ENCODE results near the gene PDGFD.

PDGFD gene

DNA sequence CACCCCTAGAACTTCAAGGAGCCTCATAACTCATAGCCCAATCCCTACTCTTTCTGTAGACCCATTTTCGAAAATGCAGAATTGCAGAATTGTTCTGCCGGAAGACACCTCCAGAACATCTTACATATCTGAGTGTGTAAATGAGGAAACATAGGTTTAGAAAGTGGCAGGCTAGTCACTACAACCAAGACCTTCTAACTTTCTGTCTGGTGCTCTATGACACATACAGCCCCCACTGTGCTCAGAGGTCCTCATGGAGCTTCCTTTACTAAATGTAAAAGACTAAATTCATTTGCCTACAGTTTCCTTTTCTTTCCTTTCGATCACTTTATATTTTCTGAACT, 259.7 kb downstream of the PDGFD start:
- DNase-seq, result no peak

DNA sequence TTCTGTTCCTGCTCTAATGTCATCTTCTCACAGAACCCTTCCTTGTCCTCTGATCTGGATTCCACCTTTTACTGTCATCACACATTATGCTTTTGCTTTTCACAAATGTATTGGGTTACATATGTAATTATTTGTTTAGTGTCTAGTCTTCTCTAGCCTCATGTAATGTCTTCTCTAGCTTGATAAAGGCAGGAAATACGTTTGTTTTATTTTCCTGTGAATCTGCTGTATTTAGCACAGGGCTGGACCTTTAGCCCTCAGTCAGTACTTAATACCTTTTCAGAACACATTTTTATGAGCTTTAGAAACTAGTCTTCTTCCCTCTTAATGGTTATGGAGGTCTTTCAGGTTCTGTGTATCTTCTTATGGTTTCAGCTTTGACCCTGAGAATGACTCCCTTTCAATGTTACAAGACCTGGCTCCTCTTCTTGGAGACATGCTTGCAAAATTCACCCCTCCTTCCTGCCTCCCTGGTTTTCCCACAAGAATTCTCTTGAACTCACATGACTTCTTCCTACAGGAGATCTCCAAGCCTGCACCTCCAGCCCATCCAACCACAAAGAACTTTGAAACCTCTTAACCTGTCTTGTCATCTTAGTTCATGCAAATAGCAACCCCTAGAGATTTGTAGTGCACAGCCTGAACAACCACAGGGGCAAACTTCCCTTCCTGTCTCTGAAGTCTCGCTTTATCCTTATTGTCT, 260.2 kb downstream of the PDGFD start:
- peak; percentile 85 for DNase-seq

DNA sequence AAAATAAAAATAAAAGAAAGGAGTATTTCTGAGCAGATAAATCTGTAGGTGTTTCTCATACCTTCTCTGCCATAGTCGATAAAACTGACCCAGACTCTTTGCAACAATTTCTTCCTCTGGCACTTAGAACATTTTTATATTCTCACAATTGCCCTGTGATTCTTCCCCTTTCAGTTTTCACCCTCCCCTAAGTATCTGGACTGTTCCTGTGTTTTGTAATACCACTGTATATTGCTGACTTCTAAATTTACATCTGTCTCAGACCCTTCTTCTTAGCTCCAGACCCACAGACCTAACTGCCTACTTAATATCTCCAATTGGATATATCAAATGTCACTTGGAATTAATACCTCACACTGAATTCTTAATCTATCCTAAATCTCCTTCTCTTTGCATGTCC, 261.0 kb downstream of the PDGFD start:
- DNase-seq, result no peak

DNA sequence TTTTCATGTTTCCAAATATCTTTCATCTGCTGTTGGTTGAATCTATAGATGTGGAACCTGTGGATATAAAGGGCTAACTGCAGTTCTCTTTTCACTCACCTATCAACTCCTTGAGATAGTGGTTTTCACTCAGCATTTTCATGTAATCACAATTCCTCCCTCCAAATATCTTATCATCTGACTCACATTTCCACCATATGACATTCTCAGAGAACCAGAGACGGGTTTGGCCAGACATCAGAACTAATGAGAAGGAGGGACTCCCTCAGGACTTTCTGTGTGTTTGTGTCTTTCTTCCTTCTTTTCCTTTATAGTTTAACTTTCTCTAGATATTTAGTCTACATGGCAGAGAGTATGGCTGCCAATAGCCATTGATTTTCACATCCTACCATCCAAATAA, 262.3 kb downstream of the PDGFD start:
- no peak for DNase-seq

DNA sequence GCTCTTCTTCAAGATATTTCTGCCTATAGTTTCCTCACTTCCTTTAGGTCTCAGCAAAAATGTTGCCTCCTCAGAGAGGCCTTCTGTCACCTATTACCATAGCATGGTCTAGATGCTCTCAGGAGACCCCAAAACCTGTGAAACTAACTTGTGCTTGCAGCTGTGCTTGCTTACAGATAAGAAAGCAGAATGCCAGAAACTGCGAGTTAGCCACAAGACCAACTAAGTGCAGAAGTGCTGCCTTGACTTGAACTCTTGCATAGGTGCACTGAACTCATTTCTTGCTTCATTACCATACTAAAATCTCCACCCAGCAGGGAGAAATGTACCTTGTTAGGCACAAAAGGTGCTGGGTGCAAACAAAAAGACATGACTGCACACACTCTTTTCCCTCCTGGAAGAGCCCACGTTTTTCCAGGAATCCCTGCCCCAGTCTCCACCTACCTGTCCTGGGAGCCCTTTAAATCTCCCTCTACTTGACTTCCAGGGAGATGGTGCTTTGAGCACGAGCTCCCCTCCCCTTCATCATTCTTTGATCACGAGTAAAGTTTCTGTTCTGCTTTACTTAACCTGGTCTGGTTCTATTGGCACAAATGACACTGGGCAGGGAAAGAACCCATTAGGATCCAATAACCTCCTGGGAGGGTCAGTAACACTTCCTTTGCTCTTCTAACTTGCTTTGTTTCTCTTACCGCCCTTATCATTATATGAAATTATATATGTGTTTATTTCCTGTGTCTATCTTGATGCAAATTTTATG, 265.2 kb downstream of the PDGFD start:
- no peak for DNase-seq

- no peak for DNase-seq
Observed at GRCh38 chr11:103898065-103898464, 265.9 kb downstream of the PDGFD start.

- DNase-seq, result peak; percentile 14
Observed at GRCh38 chr11:103897160-103897936, 266.6 kb downstream of the PDGFD start.

DNA sequence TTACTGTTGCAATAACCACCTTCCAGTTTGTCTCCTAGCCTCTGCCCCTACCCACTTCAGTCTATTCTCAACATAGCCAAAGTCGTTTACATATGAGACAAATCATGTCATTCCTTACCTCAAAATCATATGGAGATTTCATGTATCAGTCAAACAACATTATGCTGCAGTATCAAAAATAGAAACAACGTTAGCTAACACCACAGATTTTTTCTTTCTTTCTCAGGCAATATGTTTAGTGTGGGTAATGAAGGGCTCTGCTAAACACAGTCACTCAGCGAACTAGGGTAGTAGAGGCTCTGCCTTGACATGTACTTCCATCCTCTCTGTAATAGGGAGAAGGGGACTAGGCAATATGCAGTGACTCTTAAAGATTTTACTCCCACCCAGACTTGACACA, 268.8 kb downstream of the PDGFD start:
- no peak for DNase-seq

GRCh38 chr11:103894673-103895072, 269.3 kb downstream of the PDGFD start:
- DNase-seq, result no peak

- no peak for DNase-seq
Observed at GRCh38 chr11:103894034-103894433, 269.9 kb downstream of the PDGFD start.

GRCh38 chr11:103893371-103893770, 270.6 kb downstream of the PDGFD start:
- no peak for DNase-seq

- DNase-seq, result peak; percentile 44
Observed at GRCh38 chr11:103892603-103893002, 271.3 kb downstream of the PDGFD start.

DNA sequence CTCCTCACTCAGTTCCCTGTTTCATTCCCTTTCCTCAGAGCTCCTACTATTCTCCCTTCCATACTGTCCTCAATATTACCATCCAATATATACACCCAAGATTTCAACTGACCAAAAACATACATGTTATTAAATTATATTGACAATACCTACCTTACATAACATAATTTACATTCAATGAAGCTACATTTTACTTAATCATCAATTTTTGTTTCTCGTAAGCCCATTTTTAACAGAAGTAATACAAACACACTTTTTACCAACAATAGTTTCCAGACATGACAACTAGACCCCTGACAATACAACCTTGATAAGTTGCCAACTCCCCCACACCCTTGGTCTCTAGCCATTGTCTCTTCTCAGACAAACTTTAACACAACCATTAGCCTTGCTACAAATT, 273.3 kb downstream of the PDGFD start:
- DNase-seq, result no peak

DNA sequence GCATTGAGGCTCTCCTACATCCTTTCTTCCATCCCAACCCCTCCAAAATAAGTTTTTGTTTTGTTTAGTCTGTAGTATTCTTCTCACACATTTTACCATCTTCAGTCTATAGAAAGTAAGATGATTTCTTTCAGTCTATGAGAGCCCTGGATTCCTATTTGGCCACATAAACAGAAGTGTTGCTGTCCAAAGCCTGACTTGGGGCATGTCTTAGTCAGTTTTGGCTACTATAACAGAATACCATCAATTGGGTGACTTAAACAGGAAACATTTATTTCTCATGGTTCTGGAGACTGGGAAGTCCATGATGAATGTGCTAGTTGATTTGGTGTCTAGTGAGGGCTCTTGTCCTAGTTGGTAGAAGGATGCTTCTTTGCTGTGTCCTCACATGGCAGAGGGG, 274.3 kb downstream of the PDGFD start:
- DNase-seq, result no peak

- DNase-seq, result no peak
Observed at GRCh38 chr11:103888541-103888951, 275.4 kb downstream of the PDGFD start.

GRCh38 chr11:103887001-103887658, 276.8 kb downstream of the PDGFD start:
- no peak for DNase-seq

DNA sequence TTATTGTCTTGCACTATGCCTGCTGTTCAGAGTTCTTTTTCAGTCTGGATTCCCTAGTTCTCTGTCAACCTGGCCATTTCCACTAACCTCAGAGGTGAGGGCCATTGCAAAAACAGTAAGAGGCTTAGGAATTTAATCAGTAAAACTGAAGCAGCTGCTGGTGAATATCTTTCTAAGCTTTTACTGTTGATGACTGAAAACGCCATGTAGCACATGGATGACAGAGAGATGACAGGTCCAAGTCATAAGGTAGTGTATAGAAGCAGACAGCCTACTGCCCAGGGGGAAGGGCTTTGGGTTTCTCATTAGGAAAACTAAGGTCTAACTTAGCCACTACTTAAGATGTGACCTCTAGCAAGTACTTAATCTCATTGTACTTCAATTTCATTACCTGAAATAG, 280.1 kb downstream of the PDGFD start:
- no peak for DNase-seq

DNA sequence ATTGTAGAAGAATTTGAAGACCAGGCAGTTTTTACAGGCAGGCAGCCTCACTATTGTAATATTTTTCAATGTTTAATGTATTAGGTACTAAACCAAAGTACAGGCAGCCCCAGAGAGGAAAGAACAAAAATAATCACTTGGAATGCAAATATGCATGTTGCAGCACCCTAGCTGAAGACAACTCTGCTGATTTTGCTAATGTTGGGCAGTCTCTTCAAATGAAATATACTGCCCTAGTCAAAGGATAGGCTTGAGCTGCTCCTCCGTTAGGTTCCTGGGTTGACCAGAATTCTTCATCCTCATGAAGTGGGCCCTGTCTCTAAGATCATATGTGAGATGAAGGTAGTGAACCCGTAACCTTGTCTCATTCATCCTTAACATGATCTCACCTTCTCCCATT, 280.7 kb downstream of the PDGFD start:
- no peak for DNase-seq

DNA sequence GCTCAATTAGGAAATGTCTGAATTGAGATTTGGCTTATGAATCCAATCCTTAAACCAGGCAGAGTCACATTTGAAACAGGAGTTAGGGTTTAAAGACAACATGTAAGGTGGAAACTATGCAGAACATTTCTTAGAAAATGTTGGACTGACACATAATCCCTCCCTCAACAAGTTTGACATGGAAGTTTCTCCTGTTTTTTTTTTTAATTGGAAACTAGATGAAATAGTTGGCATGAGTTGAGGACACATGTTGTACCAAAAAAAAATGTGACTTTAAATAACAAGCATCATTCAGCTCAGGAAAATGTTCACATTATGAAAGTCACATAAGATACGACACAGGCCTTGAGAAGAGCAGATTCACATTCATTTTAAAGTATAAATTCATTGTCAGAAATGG, 282.4 kb downstream of the PDGFD start:
- no peak for DNase-seq

DNA sequence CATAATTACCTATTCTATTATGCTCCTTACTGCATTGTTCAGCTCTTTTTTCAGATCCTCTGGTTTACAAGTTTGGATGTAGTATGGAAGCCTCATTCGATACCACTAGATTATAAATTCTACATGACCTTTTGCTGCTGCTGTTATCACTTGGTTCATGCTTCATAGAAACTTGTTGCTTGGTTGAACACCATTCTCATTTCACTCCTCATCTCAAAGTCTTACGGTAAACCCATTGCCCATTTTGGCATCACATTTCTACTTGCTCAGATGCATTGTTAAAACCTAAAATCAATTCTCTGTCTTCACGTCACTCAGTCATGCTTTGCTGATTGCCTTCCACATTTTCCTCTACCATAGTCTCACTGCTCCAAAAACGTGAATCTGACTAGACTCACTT, 283.0 kb downstream of the PDGFD start:
- DNase-seq, result no peak

- no peak for DNase-seq
Observed at GRCh38 chr11:103878646-103879045, 285.3 kb downstream of the PDGFD start.

GRCh38 chr11:103877221-103877620, 286.7 kb downstream of the PDGFD start:
- peak; percentile 67 for DNase-seq

GRCh38 chr11:103875855-103876510, 288.0 kb downstream of the PDGFD start:
- no peak for DNase-seq
